ENCODE measurements around the gene PTPRT. TPM values are rescaled to one million over a fixed set of nuclear protein-coding genes. Genes with fewer than 3 reads are reported as not detected.

The PTPRT gene
- total and polyA plus RNA-seq, 2 of the 4 experiments (the other 2 are of a cell fraction) = not detected

GRCh38 chr20:43095034-43095433 is 94.7 kb downstream of the PTPRT start:
- TF ChIP-seq CHD1 (IDR thresholded peaks at IDR 0.05; ENCODE audit: low read depth, low read length) = no peak
- TF ChIP-seq SMC3 (IDR thresholded peaks at IDR 0.05; ENCODE audit: low read depth, low read length) = no peak
- TF ChIP-seq RFX5 (IDR thresholded peaks at IDR 0.05; ENCODE audit: low read depth, low read length) = no peak
- TF ChIP-seq RCOR1 (IDR thresholded peaks at IDR 0.05; ENCODE audit: insufficient replicate concordance, low read length) = no peak
- no peak for TF ChIP-seq MAFK (IDR thresholded peaks at IDR 0.05; ENCODE audit: low read depth, low read length)
- no peak for TF ChIP-seq ELK1 (IDR thresholded peaks at IDR 0.05; ENCODE audit: borderline replicate concordance, low read depth, low read length)
- TF ChIP-seq MXI1 (IDR thresholded peaks at IDR 0.05; ENCODE audit: borderline replicate concordance, low read depth, low read length) = no peak
- no peak for TF ChIP-seq POLR2A (IDR thresholded peaks at IDR 0.05; ENCODE audit: low read depth, low read length)
- TF ChIP-seq RAD21 (IDR thresholded peaks at IDR 0.05; ENCODE audit: low read length) = no peak
- TF ChIP-seq CEBPB (IDR thresholded peaks at IDR 0.05; ENCODE audit: low read depth, low read length) = no peak
- no peak for TF ChIP-seq MAZ (IDR thresholded peaks at IDR 0.05; ENCODE audit: borderline replicate concordance, low read depth, low read length)
- TF ChIP-seq FOS (IDR thresholded peaks at IDR 0.05; ENCODE audit: low read depth, low read length) = no peak
- TF ChIP-seq, protein P1, sequence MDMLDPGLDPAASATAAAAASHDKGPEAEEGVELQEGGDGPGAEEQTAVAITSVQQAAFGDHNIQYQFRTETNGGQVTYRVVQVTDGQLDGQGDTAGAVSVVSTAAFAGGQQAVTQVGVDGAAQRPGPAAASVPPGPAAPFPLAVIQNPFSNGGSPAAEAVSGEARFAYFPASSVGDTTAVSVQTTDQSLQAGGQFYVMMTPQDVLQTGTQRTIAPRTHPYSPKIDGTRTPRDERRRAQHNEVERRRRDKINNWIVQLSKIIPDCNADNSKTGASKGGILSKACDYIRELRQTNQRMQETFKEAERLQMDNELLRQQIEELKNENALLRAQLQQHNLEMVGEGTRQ (IDR thresholded peaks at IDR 0.05; ENCODE audit: low read depth, low read length) = no peak
- no peak for TF ChIP-seq BHLHE40 (IDR thresholded peaks at IDR 0.05; ENCODE audit: low read depth, low read length)
- TF ChIP-seq NFE2L2 (IDR thresholded peaks at IDR 0.05; ENCODE audit: low read depth, low read length) = no peak
- no peak for ATAC-seq (ENCODE audit: low read depth)
- Histone ChIP-seq H3K4ac (ENCODE audit: low read depth, low read length) (no peak overlapping the region), H3K14ac (replicated peaks; ENCODE audit: low read depth, low read length) (no peak overlapping the region), H2BK120ac (ENCODE audit: low read depth, low read length) (no peak overlapping the region), H3K9me3 (ENCODE audit: control insufficient read depth, insufficient read depth, low read length) (peaks cover 26% of the 10 kb centered on the region), H2BK15ac (ENCODE audit: low read depth, low read length) (no peak overlapping the region), H3K9me1 (ENCODE audit: insufficient read depth, low read length) (no peaks in the 10 kb centered on the region), H3K27ac (ENCODE audit: insufficient read depth, low read length) (no peak overlapping the region), H2AFZ (replicated peaks; ENCODE audit: low read length, poor library complexity) (no peak overlapping the region), H2BK5ac (ENCODE audit: low read depth, low read length, poor library complexity, severe bottlenecking) (no peak overlapping the region), H3K4me2 (ENCODE audit: low read depth, low read length) (no peak overlapping the region), H3K4me1 (ENCODE audit: control insufficient read depth, insufficient read depth, low read length) (no peaks in the 10 kb centered on the region), H3K4me3 (ENCODE audit: insufficient read depth, low read depth, low read length) (no peak overlapping the region), H4K91ac (ENCODE audit: insufficient read depth, low read depth, low read length) (no peak overlapping the region), H2BK20ac (ENCODE audit: low read depth, low read length) (no peak overlapping the region), H3K18ac (ENCODE audit: low read depth, low read length) (no peak overlapping the region), H3K56ac (ENCODE audit: extremely low read depth, insufficient read depth, low read length) (no peak overlapping the region), H3K23ac (ENCODE audit: low read depth, low read length) (no peak overlapping the region), H2AK9ac (replicated peaks; ENCODE audit: low read depth, low read length, poor library complexity) (no peak overlapping the region), H3K36me3 (ENCODE audit: control insufficient read depth, insufficient read depth, low read length) (no peaks in the 10 kb centered on the region), H3K27me3 (ENCODE audit: control insufficient read depth, insufficient read depth, low read length) (no peaks in the 10 kb centered on the region), H3K79me1 (ENCODE audit: low read depth in 1 of 2, low read length in 2 of 2) (no peaks in the 10 kb centered on the region), H4K8ac (ENCODE audit: low read depth in 2 of 2, low read length in 2 of 2) (no peak overlapping the region), H3K9ac (ENCODE audit: low read depth, low read length) (no peak overlapping the region), H2AK5ac (ENCODE audit: low read depth, low read length) (no peak overlapping the region), H4K5ac (ENCODE audit: low read depth, low read length) (no peak overlapping the region), H4K20me1 (ENCODE audit: insufficient read depth, low read length) (no peaks in the 10 kb centered on the region)
- WGBS, 2 experiments (ENCODE audit: extremely low coverage in 2 of 2, insufficient read length in 1 of 2) = no CpG with 5 or more reads among the region's 2 CpGs
- intact Hi-C loops (cut with micrococcal nuclease) (no loop called here), dilution Hi-C loops (cut with HindIII; ENCODE audit: low sequenced_read_pairs, unreplicated experiment) (no loop called here), in situ Hi-C loops (cut with MboI; ENCODE audit: low sequenced_read_pairs) (no loop called here)
- POLR2A ChIA-PET (ENCODE audit: unreplicated experiment) = no interaction called here
- no TSS peak for BruUV-seq (replicated peaks)
- no peak for DNase-seq
- CTCF ChIA-PET = no interaction called here

All from IMR-90 (cell line).